NB4 (cell line): ENCODE results near the gene SLX4.

ENCODE experiments used
- CTCF ChIP-seq: IDR thresholded peaks from one replicate; pipeline ENCODE4 v1.5.1; 2012; ENCODE audit warnings: low read depth, low read length
- POLR2A ChIP-seq: IDR thresholded peaks from 2 replicates; pipeline ENCODE4 v1.6.1; 2011; ENCODE audit warnings: mild to moderate bottlenecking; ENCODE audit not compliant: insufficient read length; ENCODE audit errors: extremely low read depth

- no peak for TF ChIP-seq CTCF
- no peak for TF ChIP-seq POLR2A
Observed at GRCh38 chr16:3542601-3543373, 68.6 kb downstream of the SLX4 start.
